Endothelial cell of umbilical vein (primary cell): ENCODE measurements around the gene TCHP. TPM values are rescaled to one million over a fixed set of nuclear protein-coding genes. Genes with fewer than 3 reads are reported as not detected.

ENCODE experiments used
- BruUV-seq: library from RNA; stranded (reverse); fragments of 400-500 nt; replicated peaks from 2 replicates; lab custom pipeline; 2021; lab: Mats Ljungman, UMichigan
- CTCF ChIA-PET: fragments of 300-600, 350-600 bp; sonication (Branson Sonifier 250); formaldehyde crosslinking; loops from one replicate; lab custom pipeline; 2021; ENCODE audit warnings: antibody characterized with exemption, inconsistent platforms; lab: Charles Lee
- POLR2A ChIA-PET: fragments of 300-600, 350-600 bp; sonication (Branson Sonifier 250); formaldehyde crosslinking; loops from one replicate; lab custom pipeline; 2021; ENCODE audit warnings: antibody characterized with exemption, inconsistent platforms; lab: Charles Lee
- DNase-seq: peaks from one replicate; pipeline ENCODE4 v3.0.0-alpha.2; 2011; ENCODE audit warnings: low read depth, low spot score
- FAIRE-seq: peaks from 2 replicates; lab custom pipeline; 2011; peaks lifted over from hg19 to GRCh38; lab: Jason Lieb, UNC
- H2AFZ ChIP-seq: 2 replicates; pipeline ENCODE4 v1.6.0; 2012; ENCODE audit warnings: low read depth, low read length, control low read depth, inconsistent platforms
- H3K27ac ChIP-seq: 2 replicates; pipeline ENCODE4 v1.5.1; 2011; ENCODE audit warnings: low read depth, mild to moderate bottlenecking, control low read depth, low read length, moderate library complexity; ENCODE audit not compliant: insufficient read depth
- H3K27me3 ChIP-seq, 2 experiments: 2 replicates each; pipeline versions ENCODE4 v1.6.0 to v1.6.1; 2011; ENCODE audit warnings: low read length in 2 of 2, mixed read lengths in 1 of 2; ENCODE audit not compliant: control insufficient read depth in 2 of 2, insufficient read depth in 2 of 2
- H3K36me3 ChIP-seq, 2 experiments: 2 replicates in 1 of 2; 3 replicates in 1 of 2; pipeline ENCODE4 v1.5.1; 2011; ENCODE audit warnings: low read length in 2 of 2, mild to moderate bottlenecking in 1 of 2, moderate library complexity in 1 of 2; ENCODE audit not compliant: control insufficient read depth in 2 of 2, insufficient read depth in 2 of 2; ENCODE audit errors: extremely low read depth in 1 of 2
- H3K4me1 ChIP-seq: 3 replicates; pipeline ENCODE4 v1.5.1; 2011; ENCODE audit warnings: mild to moderate bottlenecking, low read length; ENCODE audit not compliant: control insufficient read depth, insufficient read depth; ENCODE audit errors: extremely low read depth
- H3K4me2 ChIP-seq: 2 replicates; pipeline ENCODE4 v1.6.1; 2011; ENCODE audit warnings: low read length, control low read depth, mixed read lengths; ENCODE audit not compliant: insufficient read depth
- H3K4me3 ChIP-seq, 3 experiments: fragments of 200-600 bp in 1 of 3; sonication (generic), shearing (Covaris generic) in 1 of 3; replicated peaks in 1 of 3; 2 replicates each; pipeline ENCODE4 v1.5.1; 2011 to 2016; ENCODE audit warnings: control low read depth in 3 of 3, low read length in 3 of 3, mild to moderate bottlenecking in 2 of 3, inconsistent platforms in 1 of 3, low read depth in 1 of 3, moderate library complexity in 1 of 3; ENCODE audit not compliant: insufficient read depth in 1 of 3
- H3K79me2 ChIP-seq: 2 replicates; pipeline ENCODE4 v1.6.0; 2012; ENCODE audit warnings: low read length, inconsistent platforms; ENCODE audit not compliant: control insufficient read depth, insufficient read depth
- H3K9ac ChIP-seq: replicated peaks from 2 replicates; pipeline ENCODE3; 2011; ENCODE audit warnings: low read length, control low read depth; ENCODE audit not compliant: insufficient read depth; ENCODE audit errors: extremely low read depth
- H3K9me1 ChIP-seq: replicated peaks from 3 replicates; pipeline ENCODE4 v1.6.0; 2011; ENCODE audit warnings: mild to moderate bottlenecking, low read length; ENCODE audit not compliant: control insufficient read depth, insufficient read depth; ENCODE audit errors: extremely low read depth
- H3K9me3 ChIP-seq: replicated peaks from 2 replicates; pipeline ENCODE4 v1.5.1; 2012; ENCODE audit warnings: low read length, inconsistent platforms; ENCODE audit not compliant: control insufficient read depth, insufficient read depth
- H4K20me1 ChIP-seq: replicated peaks from 2 replicates; pipeline ENCODE3; 2011; ENCODE audit warnings: mild to moderate bottlenecking, low read length; ENCODE audit not compliant: control insufficient read depth, insufficient read depth; ENCODE audit errors: extremely low read depth
- CTCF ChIP-seq, 2 donors: IDR thresholded peaks; 1 replicate in 1 of 2; 2 replicates in 1 of 2; pipeline ENCODE4 v1.5.1; 2011; ENCODE audit warnings: low read length in 2 of 2, mild to moderate bottlenecking in 2 of 2, moderate library complexity in 2 of 2, control low read depth in 1 of 2, inconsistent platforms in 1 of 2, low read depth in 1 of 2; ENCODE audit not compliant: insufficient read depth in 1 of 2; ENCODE audit errors: extremely low read depth in 1 of 2
- EZH2 ChIP-seq: IDR thresholded peaks from 2 replicates; pipeline ENCODE4 v1.6.1; 2012; ENCODE audit warnings: borderline replicate concordance, low read depth, mild to moderate bottlenecking, moderate library complexity, low read length, inconsistent platforms; ENCODE audit not compliant: severe bottlenecking
- FOS ChIP-seq: IDR thresholded peaks from 2 replicates; pipeline ENCODE4 v1.6.1; 2011; ENCODE audit warnings: mild to moderate bottlenecking, low read length, moderate library complexity, borderline replicate concordance; ENCODE audit not compliant: insufficient read depth
- GATA2 ChIP-seq: IDR thresholded peaks from 2 replicates; pipeline ENCODE4 v1.7.0; 2011; ENCODE audit warnings: low read depth, mild to moderate bottlenecking, moderate library complexity, mixed read lengths, low read length; ENCODE audit not compliant: insufficient read length, insufficient read depth
- JUN ChIP-seq: IDR thresholded peaks from 2 replicates; pipeline ENCODE4 v1.6.1; 2011; ENCODE audit warnings: borderline replicate concordance, low read depth; ENCODE audit not compliant: insufficient read length, insufficient read depth
- MAX ChIP-seq: IDR thresholded peaks from 2 replicates; pipeline ENCODE4 v1.6.1; 2011; ENCODE audit not compliant: insufficient read depth, insufficient read length
- MYC ChIP-seq: IDR thresholded peaks from one replicate; pipeline ENCODE4 v1.6.1; 2011; ENCODE audit warnings: mild to moderate bottlenecking, low read depth, low read length
- POLR2A ChIP-seq: IDR thresholded peaks from 2 replicates; pipeline ENCODE4 v1.6.1; 2012; ENCODE audit warnings: low read depth, mild to moderate bottlenecking, control low read depth, low read length
- POLR2AphosphoS5 ChIP-seq: IDR thresholded peaks from 2 replicates; pipeline ENCODE4 v1.6.1; 2012; ENCODE audit warnings: low read depth, mild to moderate bottlenecking, control low read depth, low read length, moderate library complexity; ENCODE audit not compliant: insufficient read depth
- dilution Hi-C: fragments of 300-500 bp; cut with MboI; formaldehyde crosslinking; loops from one replicate; pipeline ENCODE4 v1.15.0; 2019; ENCODE audit warnings: low sequenced_read_pairs; ENCODE audit not compliant: extremely low pct_ligation_motif_present
- intact Hi-C: fragments of 100-400 bp; cut with micrococcal nuclease; formaldehyde crosslinking; loops from one replicate; pipeline ENCODE4 v1.10.0; 2022
- polyA plus RNA-seq, 4 experiments: library from polyadenylated mRNA; depleted of rRNA in 3 of 4; stranded (reverse) in 3 of 4; unstranded in 1 of 4; fragments of >200 nt; gene quantifications; 2 replicates each; pipeline versions ENCODE4 v1.2.1 to v1.2.3, GENCODE V29; 2011 to 2012; ENCODE audit warnings: missing spikeins in 1 of 4
- total RNA-seq: library from RNA; stranded (reverse); gene quantifications from 2 replicates; pipeline ENCODE4 v1.2.3, GENCODE V29; 2021

The TCHP gene
- total and polyA plus RNA-seq, 2 donors (not counting 3 experiments of a cell fraction or from before 2014, with no cell fraction given), result 12.9 to 24.3 TPM

- Histone ChIP-seq H3K79me2 (peaks cover 19% of the 10 kb centered on the region), H4K20me1 (no peaks in the 10 kb centered on the region), H3K9ac (no peak overlapping the region), H2AFZ (no peak overlapping the region), H3K9me3 (no peaks in the 10 kb centered on the region), H3K4me2 (no peak overlapping the region), H3K9me1 (no peaks in the 10 kb centered on the region), H3K4me3 (no peak overlapping the region), H3K27me3 (no peaks in the 10 kb centered on the region), H3K36me3 (peaks cover 17 to 24% of the 10 kb centered on the region in 2 experiments), H3K27ac (no peak overlapping the region), H3K4me1 (peaks cover 8% of the 10 kb centered on the region)
- DNase-seq (no peak), FAIRE-seq (no peak)
- no TSS peak for BruUV-seq
- ChIA-PET POLR2A (no interaction called here), CTCF (interaction anchor here (1.0 to 3.7 kb wide), 4 partner anchors 9 to 50 kb away, joined by 3 to 20 read pairs (median 5); no protein-coding TSS in a partner anchor)
- intact Hi-C loops, result no loop called here
- dilution Hi-C loops, result no loop called here
- no peak for TF ChIP-seq EZH2
- TF ChIP-seq POLR2A, result no peak
- TF ChIP-seq MYC, result no peak
- TF ChIP-seq MAX, result no peak
- no peak for TF ChIP-seq POLR2AphosphoS5
- no peak for TF ChIP-seq FOS
- no peak for TF ChIP-seq CTCF (IDR thresholded peaks at IDR 0.05; ENCODE audit: extremely low read depth in 1 of 2, insufficient read depth in 1 of 2, low read depth in 1 of 2, low read length in 2 of 2)
- no peak for TF ChIP-seq JUN
- TF ChIP-seq GATA2, result no peak
Measured at GRCh38 chr12:109902891-109903418, 2.9 kb downstream of the TCHP start.
